ENCODE results near the gene AGBL3.
A peak's percentile ranks its signal among the peaks of the same experiment; 100 is the strongest.

AGBL3 gene

GRCh38 chr7:135171581-135172291 is 185.4 kb downstream of the AGBL3 start:
- peak in 26 of 42 donors; percentile 31 to 86 (median 60) for DNase-seq
- intact Hi-C loops (cut with DNase I): loop anchor here (2.0 to 10.0 kb wide), 2 partner anchors 185 to 487 kb away; partner anchors contain the start of gene AGBL3

DNA sequence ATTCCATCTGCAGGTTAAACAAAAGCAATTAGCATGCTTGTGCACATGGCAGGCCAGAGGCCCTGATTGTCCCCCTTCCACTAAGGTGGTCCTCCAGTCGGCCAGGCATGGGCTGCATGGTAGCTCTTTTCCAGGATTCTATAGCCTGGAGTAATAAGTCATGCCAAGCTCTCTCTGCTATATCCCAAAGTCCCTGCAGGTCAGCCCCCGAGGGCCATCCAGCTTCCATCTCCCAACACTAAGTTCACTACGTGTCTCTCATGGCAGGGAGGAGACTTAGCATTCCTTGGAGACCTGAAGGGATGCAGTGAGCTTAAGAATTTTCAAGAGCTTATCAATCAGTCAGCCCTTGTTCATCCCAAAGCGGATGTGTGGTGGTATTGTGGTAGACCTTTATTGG is 187.6 kb downstream of the AGBL3 start:
- intact Hi-C loops (cut with DNase I): loop anchor here (10.0 kb wide), 1 partner anchor 489 kb away; no protein-coding TSS in a partner anchor
- peak in 1 of 42 donors; percentile 35 for DNase-seq

- intact Hi-C loops (cut with DNase I): loop anchor here (10.0 kb wide), 1 partner anchor 490 kb away; no protein-coding TSS in a partner anchor
- DNase-seq: peak in 1 of 42 donors; percentile 17
Observed at GRCh38 chr7:135174941-135175340, 188.6 kb downstream of the AGBL3 start.

DNA sequence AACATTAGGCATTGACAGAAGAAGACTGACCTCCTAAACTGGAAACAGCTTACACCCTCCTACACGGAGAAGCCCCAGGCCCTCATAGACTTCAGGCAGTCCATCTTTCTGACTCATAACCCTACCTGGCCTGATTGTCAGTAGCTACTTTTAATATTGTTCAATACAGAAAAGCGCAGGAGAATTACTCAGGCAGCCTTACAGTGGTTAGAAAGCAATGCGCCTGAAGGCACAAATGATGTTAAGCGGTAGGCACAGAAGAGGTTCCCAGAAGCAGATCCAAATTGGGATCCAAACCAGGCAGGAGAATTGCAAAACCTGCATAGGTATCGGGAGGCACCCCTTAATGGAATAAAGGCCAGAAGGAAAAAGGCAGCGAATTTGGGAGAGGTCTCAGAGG is 189.6 kb downstream of the AGBL3 start:
- intact Hi-C loops (cut with DNase I): loop anchor here (10.0 kb wide), 1 partner anchor 491 kb away; no protein-coding TSS in a partner anchor
- peak in 1 of 42 donors; percentile 4 for DNase-seq

GRCh38 chr7:135177028-135177696 is 190.9 kb downstream of the AGBL3 start:
- intact Hi-C loops (cut with DNase I): loop anchor here (10.0 kb wide), 1 partner anchor 492 kb away; no protein-coding TSS in a partner anchor

DNA sequence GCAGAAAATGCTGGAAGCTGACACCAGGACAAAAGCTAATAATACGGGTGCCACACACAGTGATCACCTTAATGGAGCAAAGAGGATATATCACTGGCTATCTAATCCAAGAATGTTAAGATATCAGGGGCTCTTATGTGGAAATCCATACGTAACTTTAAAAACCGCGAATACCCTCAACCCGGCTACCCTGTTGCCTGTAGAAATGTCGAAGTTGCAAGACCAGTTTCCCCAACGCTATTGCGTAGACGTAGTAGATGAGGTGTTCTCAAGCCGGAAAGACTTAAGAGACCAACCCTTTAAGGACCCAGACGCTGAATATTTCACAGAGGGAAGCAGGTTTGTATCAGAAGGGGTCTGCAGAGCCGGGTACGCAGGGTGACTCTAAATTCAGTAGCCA is 192.1 kb downstream of the AGBL3 start:
- intact Hi-C loops (cut with DNase I): loop anchor here (10.0 kb wide), 1 partner anchor 494 kb away; no protein-coding TSS in a partner anchor
- DNase-seq: peak in 1 of 42 donors; percentile 12

More at GRCh38 chr7:135177028-135177696, 190.9 kb downstream of the AGBL3 start:
- peak in 1 of 42 donors; percentile 22 for DNase-seq

GRCh38 chr7:135179321-135179925 is 193.1 kb downstream of the AGBL3 start:
- no peak for DNase-seq
- intact Hi-C loops (cut with DNase I): loop anchor here (10.0 kb wide), 1 partner anchor 495 kb away; no protein-coding TSS in a partner anchor

GRCh38 chr7:135180122-135180521 is 193.8 kb downstream of the AGBL3 start:
- no peak for DNase-seq
- intact Hi-C loops (cut with DNase I): no loop called here

GRCh38 chr7:135181261-135181928 is 195.1 kb downstream of the AGBL3 start:
- DNase-seq: no peak
- intact Hi-C loops (cut with DNase I): no loop called here

- DNase-seq: no peak
- intact Hi-C loops (cut with DNase I): no loop called here
Observed at GRCh38 chr7:135181929-135182678, 195.8 kb downstream of the AGBL3 start.

- DNase-seq: no peak
- intact Hi-C loops (cut with DNase I): no loop called here
Observed at GRCh38 chr7:135183478-135183877, 197.2 kb downstream of the AGBL3 start.

- DNase-seq: no peak
- intact Hi-C loops (cut with DNase I): no loop called here
Observed at GRCh38 chr7:135184254-135184841, 198.0 kb downstream of the AGBL3 start.

Measured in head of caudate nucleus (tissue), 42 donors.